ENCODE data around the gene ENTPD3. TPM values are rescaled to one million over a fixed set of nuclear protein-coding genes. Genes with fewer than 3 reads are reported as not detected.

ENTPD3 gene
- total RNA-seq, 1 experiment from 2014 or later: not detected

- DNase-seq: no peak
- intact Hi-C loops (cut with micrococcal nuclease; ENCODE audit: unreplicated experiment): no loop called here
- ChIA-PET POLR2A (no interaction called here), CTCF (no interaction called here)
- H3K4me1 Mint-ChIP-seq (ENCODE audit: low read depth, unreplicated experiment): no peaks in the 10 kb centered on the region
- H3K9me3 ChIP-seq: no peaks in the 10 kb centered on the region
- no peak overlapping the region for H3K27ac Mint-ChIP-seq (ENCODE audit: unreplicated experiment)
- H3K36me3 Mint-ChIP-seq (ENCODE audit: insufficient read depth, unreplicated experiment): no peaks in the 10 kb centered on the region
- H3K4me1 ChIP-seq: no peaks in the 10 kb centered on the region
- TF ChIP-seq CTCF (IDR thresholded peaks at IDR 0.05; ENCODE audit: insufficient read depth in 1 of 2, low read depth in 1 of 2, low read length in 1 of 2, severe bottlenecking in 1 of 2, unreplicated experiment in 1 of 2): no peak
- no peaks in the 10 kb centered on the region for H3K36me3 ChIP-seq (ENCODE audit: control insufficient read depth, insufficient read depth, low read length)
- H3K27me3 Mint-ChIP-seq (ENCODE audit: insufficient read depth, unreplicated experiment): peaks cover 18% of the 10 kb centered on the region
- BruUV-seq (replicated peaks): no TSS peak
- H3K9me3 Mint-ChIP-seq (ENCODE audit: unreplicated experiment): no peaks in the 10 kb centered on the region
- peak overlapping the region; percentile 71 for H3K4me3 Mint-ChIP-seq (ENCODE audit: unreplicated experiment)
- H3K27me3 ChIP-seq (replicated peaks; ENCODE audit: control insufficient read depth, insufficient read depth, low read length): no peaks in the 10 kb centered on the region; the same call in 1 of the 2 replicates
- no peak overlapping the region for H3K4me3 ChIP-seq (ENCODE audit: low read depth, low read length)
Measured at GRCh38 chr3:40386213-40386612, 771 bp upstream of the ENTPD3 start.

GRCh38 chr3:40387895-40388254 is 891 bp downstream of the ENTPD3 start:
- ChIA-PET CTCF (no interaction called here), POLR2A (no interaction called here)
- no peaks in the 10 kb centered on the region; the same call in 1 of the 2 replicates for H3K27me3 ChIP-seq (replicated peaks; ENCODE audit: control insufficient read depth, insufficient read depth, low read length)
- DNase-seq: no peak
- Mint-ChIP-seq H3K4me1 (ENCODE audit: low read depth, unreplicated experiment) (no peaks in the 10 kb centered on the region), H3K27me3 (ENCODE audit: insufficient read depth, unreplicated experiment) (peaks cover 14% of the 10 kb centered on the region), H3K9me3 (ENCODE audit: unreplicated experiment) (no peaks in the 10 kb centered on the region), H3K36me3 (ENCODE audit: insufficient read depth, unreplicated experiment) (no peaks in the 10 kb centered on the region), H3K4me3 (ENCODE audit: unreplicated experiment) (peak overlapping the region; percentile 71), H3K27ac (ENCODE audit: unreplicated experiment) (no peak overlapping the region)
- no TSS peak for BruUV-seq (replicated peaks)
- no peaks in the 10 kb centered on the region for H3K9me3 ChIP-seq
- no peak overlapping the region for H3K4me3 ChIP-seq (ENCODE audit: low read depth, low read length)
- intact Hi-C loops (cut with micrococcal nuclease; ENCODE audit: unreplicated experiment): no loop called here
- no peaks in the 10 kb centered on the region for H3K36me3 ChIP-seq (ENCODE audit: control insufficient read depth, insufficient read depth, low read length)
- TF ChIP-seq CTCF (IDR thresholded peaks at IDR 0.05; ENCODE audit: insufficient read depth in 1 of 2, low read depth in 1 of 2, low read length in 1 of 2, severe bottlenecking in 1 of 2, unreplicated experiment in 1 of 2): no peak
- no peaks in the 10 kb centered on the region for H3K4me1 ChIP-seq

DNA sequence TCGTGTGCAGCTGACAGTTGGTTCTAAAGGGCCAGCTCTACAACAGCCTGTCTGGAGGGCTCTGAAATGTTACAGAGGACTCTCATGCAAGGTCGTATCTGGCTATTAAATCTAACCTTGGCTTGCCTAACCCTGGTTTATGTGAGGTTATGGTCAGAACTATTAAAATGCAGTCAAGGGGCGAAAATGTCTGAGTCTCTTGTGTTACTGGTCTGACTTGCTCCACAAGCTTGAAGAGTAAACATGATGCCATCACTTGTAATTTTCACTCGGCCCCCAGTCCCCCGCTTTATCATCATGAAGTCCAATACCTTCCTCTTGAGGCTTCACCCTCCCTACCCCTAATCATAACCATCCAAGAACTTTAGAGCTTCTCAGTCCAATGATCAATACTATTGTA is 9.4 kb downstream of the ENTPD3 start:
- POLR2A ChIA-PET: no interaction called here
- Mint-ChIP-seq H3K36me3 (ENCODE audit: insufficient read depth, unreplicated experiment) (no peaks in the 10 kb centered on the region), H3K9me3 (ENCODE audit: unreplicated experiment) (no peaks in the 10 kb centered on the region), H3K27me3 (ENCODE audit: insufficient read depth, unreplicated experiment) (peaks cover 13% of the 10 kb centered on the region), H3K4me3 (ENCODE audit: unreplicated experiment) (no peak overlapping the region), H3K4me1 (ENCODE audit: low read depth, unreplicated experiment) (no peaks in the 10 kb centered on the region), H3K27ac (ENCODE audit: unreplicated experiment) (no peak overlapping the region)
- no peaks in the 10 kb centered on the region for H3K36me3 ChIP-seq (ENCODE audit: control insufficient read depth, insufficient read depth, low read length)
- intact Hi-C loops (cut with micrococcal nuclease; ENCODE audit: unreplicated experiment): no loop called here
- H3K9me3 ChIP-seq: no peaks in the 10 kb centered on the region
- H3K4me1 ChIP-seq: no peaks in the 10 kb centered on the region
- no peak overlapping the region for H3K4me3 ChIP-seq (ENCODE audit: low read depth, low read length)
- no peaks in the 10 kb centered on the region for H3K27me3 ChIP-seq (replicated peaks; ENCODE audit: control insufficient read depth, insufficient read depth, low read length)
- DNase-seq: no peak
- no peak for TF ChIP-seq CTCF (IDR thresholded peaks at IDR 0.05; ENCODE audit: insufficient read depth in 1 of 2, low read depth in 1 of 2, low read length in 1 of 2, severe bottlenecking in 1 of 2, unreplicated experiment in 1 of 2)
- CTCF ChIA-PET: no interaction called here
- BruUV-seq (replicated peaks): no TSS peak

Measured in Caco-2 (cell line).